DMS153 treated with DMSO at 0.1 percent for 48 hours (cell line): ENCODE measurements around the gene H6PD.
A peak's percentile ranks its signal among the peaks of the same experiment; 100 is the strongest.

Experiments
- DNase-seq: peaks from one replicate; lab custom pipeline; 2025; ENCODE audit not compliant: unreplicated experiment; lab: John Stamatoyannopoulos, UW

The H6PD gene

DNA sequence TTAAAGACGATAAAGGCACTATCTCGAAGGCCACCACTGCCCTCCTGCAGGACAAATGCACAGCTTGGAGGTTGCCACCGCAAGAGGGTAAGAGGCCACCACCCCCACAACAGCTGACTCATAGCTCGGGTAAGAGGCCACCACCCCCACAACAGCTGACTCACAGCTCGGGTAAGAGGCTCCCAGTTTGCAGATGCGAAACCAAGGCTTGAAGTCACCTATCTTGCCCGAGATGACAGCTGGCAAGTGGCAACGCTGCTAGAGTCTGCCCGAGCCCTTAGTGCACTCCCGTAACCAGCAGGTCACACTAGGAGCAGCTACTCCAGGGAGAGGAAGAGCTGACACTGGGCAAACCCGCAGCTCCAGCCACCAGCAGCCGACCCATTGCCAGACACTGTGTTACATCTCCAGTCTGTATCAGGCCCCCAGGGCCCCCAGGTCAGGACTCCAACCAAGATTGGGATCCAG, 41.0 kb downstream of the H6PD start:
- DNase-seq, result no peak

DNA sequence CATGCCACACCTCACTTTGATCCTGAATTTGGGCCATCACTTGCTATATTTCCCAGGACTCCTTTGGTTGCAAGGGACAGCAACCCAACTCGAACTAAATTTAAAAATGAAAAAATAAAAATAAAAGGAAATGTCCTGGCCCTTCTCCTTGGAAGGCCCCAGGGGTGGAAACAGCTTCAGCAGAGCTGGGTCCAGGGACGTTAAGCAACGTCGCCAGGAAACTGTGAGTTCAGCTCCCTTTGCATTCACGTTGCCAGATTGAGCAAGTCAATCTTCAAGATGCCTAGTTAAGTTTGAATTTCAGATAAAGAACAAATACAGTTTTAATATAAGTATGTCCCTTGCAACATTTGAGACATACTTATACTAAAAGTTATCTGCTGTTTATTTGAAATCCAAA, 43.5 kb downstream of the H6PD start:
- no peak for DNase-seq

DNA sequence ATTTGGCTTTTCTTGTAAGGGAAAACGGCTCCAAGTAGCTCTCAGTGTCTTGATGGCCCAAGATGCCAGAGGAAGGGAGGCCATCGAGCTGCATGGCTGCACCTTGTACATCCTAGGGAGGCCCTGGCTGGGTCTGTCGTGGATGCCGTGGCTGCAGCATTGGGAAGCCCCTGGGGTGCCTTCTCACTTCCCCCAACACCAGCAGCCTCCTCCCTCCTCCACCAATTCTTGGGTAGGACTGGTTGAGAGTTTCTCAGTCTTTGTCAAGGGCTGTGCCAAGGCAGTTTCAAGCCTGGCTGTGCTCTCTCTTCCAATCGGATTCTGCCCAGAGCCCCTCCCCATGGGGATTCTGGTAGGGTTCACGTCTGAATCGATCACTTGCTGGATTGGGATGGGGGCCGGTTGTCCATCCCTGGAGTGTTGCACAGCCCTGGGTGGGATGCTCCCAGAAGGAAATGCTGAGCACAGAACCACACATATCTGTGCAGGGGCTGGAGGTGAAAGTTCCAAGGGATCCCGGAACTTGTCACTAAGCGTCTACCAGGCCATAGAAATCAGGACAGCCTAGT, 44.1 kb downstream of the H6PD start:
- DNase-seq, result no peak

DNA sequence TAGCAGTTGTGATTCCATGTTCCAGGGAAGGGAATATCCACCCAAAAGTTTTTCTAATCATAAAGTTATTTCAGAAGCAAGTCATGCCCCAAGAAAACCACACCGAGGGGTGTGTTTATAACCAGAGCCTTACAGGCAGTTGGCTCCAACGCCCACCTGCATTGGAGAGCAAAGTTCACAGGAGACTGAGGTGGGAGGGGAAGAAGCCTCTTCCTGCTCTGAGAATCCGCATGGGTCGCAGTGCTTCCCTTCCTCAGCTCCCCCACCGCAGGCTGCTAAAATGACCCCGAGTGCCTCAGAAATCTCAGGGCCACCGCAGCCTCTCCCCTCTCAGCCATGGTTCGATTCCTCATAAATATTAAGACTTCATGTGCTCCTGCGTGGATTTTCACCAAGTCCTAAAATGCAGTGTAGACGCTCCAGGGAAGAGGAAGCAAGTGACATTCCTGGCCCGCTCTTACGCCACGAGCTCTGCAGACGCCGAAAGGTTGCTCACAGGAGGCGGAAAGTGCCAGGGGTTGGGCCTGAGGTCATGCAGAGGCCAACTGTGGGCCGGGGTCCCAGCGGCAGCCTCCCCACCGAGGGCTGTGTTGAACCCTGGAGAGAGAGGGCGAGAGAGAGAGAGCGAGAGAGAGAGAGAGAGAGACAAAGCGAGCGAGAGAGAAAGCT, 44.7 kb downstream of the H6PD start:
- DNase-seq, result no peak

DNA sequence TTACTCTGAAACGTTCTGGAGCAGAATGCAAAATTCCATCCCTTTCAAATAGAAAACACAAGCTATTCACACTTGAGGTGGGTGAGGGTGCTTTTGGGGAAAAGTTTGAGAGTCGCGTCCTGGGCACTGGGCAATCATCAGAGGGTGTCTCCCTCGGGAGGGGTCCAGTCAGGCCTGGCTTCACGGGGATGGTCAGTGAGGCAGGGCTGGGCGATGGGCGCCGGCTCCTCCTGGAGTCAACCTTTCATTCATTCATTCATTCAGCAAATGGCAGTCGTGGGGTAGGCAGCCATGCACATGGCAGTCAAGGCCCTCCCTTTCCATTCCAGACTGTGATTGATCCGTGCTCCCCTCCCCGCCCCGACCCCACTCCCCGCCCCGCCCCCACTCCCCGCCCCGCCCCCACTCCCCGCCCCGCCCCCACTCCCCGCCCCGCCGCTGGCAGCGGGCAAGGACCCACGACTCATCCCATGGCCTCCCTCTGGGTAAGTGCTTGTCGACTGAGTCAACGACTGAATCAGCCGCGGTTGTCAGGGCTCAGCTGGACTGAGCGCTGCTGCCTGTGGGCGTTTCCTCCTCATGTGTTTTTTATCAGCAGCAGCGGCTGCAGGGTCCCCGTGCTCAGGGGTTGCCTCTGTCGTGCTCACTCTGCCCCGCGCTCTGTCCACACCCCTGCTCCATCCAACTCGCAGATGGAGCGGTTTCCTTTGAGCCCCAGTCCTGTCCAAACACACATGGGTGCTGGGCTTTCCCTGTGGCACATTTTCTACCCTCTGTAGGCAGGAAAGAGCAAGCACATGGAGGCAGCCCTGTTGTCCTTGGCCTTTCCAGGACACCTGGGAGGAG, 45.7 kb downstream of the H6PD start:
- no peak for DNase-seq

DNA sequence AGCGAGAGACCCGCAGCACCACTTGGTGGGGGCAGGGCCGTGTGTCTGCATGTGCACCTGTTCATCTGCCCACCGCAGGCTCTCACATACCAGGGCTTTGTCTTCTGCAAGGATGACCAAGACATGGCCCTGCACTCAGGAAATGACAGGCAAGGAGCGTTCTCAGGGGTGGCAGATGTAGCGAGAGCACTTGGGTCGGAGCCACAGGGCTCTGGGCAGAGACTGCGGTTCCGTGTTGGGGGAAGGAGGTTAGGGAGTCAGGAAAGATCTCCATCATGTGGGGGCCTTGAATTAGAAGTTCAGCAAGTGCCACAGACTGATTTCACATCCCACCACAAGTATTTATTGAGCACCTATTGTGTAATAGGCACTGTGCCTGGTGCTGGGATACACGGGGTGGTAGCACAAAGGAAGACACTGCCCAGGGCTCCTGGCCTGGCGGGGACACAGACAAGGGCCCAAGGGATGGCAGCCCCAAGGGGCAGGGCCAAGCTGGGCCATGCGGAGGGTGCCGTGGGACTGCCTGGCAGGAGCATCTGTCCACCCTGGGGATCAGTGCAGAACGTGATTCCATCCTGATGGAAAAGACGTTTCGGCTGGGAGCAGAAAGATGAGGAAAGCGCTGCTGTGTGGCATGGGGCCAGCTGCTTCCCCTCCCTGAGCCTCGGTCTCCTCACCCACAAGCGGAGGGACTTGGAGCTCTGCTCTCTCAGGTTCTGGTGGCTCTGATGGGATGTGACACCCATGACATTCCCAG, 46.7 kb downstream of the H6PD start:
- DNase-seq, result no peak

DNA sequence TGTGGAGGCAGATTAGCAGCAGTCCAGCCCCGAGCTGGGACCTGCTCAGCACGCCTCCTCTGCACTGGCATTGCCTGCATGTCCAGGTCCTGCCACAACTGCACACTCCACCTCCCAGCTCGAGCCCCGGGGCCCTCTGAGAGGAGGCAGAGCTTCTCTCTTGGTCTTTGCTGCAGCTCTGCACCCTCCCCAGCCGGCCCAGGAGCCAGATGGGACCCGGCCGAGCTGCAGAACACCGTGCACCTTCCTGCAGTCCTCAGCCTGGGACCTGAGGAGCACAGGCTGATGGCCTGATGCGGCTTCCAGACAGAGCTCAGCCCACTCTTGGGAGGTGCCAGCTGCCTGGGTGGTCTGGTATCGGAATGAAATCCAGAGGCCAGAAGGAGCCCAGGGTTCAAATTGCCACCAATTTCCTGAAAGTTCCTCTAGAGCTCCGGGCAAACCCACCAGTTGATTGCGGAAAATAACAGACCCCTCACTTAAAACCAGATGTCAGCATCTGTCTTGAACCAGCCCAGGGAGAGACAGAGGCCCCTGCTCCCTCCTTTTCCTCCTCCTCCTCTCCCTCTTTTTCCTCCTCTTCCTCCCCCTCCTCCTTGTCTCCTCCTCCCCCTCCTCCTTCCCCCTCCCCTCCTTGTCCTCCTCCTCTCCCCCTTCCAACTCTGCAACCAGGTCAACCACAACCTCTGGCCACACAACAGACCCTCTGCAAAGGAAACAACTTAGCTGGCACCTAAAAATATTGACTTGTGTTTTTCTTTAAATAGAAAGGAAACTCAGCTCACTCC, 47.5 kb downstream of the H6PD start:
- DNase-seq, result no peak

DNA sequence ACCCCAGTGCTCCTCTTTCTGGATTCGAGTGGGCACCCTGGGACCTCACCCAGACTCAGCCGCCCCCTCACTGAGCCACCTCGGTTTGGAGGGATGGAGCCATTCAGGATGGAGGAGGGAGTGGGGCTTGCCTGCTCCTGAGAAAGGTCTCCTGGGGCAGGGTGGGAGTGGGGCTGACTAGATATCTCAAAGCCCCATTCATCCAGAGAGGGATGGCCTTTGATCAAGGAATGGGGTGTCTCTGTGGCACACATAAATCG, 48.1 kb downstream of the H6PD start:
- DNase-seq, result no peak

DNA sequence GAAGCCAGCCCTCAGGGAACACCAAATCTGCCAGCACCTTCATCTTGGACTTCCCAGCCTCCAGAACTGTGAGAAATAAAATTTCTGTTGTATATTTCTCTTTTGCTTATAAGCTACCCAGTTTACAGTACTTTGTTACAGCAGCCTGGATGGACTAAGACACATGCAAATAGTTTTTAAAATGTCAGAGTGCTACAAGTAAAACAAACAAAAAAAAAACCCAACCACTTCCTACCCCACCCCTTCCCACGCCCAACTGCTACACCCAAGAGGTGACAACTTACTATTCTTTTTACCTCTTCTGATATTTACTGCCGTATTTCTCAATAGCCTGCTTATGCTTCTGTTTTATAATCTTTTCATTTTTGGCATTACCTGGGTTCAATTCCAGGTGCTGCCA, 49.5 kb downstream of the H6PD start:
- no peak for DNase-seq

DNA sequence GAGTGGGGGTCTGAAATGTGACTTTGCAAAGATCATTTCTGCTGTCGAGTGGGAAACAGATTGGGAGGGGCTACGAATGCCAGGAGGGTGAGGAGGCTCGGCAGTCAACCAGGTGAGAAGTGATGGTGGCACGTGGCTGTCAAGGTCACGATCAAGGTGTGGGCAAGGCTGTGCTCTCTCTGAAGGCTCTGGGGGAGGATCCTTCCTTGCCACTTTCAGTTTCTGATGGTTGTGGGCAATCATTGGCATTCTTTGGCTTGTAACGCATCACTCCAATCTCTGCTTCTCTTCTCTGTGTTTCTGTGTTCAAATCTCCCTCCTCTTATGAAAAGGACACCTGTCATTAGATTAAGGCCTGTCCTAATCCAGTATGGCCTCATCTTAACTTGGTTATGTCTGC, 52.0 kb downstream of the H6PD start:
- DNase-seq, result no peak

DNA sequence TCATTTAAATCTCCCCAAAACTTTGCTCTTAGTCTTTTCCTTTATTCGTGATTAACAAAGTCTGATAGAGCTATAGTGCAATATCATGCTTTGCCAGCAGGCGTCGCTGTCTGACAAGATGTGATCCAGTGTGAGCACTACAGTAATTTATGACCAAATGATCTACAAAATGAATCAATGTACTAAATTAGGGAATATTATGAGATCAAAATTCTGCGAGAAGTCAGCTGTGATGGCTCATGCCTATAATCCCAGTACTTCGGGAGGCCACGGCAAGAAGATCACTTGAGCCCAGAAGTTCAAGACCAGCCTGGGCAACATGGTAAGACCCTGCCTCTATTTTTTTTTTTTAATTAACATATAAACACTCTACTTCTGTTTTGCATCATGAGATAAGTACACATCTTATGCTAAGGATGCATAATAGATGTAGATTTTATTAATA, 54.5 kb downstream of the H6PD start:
- DNase-seq, result no peak

DNA sequence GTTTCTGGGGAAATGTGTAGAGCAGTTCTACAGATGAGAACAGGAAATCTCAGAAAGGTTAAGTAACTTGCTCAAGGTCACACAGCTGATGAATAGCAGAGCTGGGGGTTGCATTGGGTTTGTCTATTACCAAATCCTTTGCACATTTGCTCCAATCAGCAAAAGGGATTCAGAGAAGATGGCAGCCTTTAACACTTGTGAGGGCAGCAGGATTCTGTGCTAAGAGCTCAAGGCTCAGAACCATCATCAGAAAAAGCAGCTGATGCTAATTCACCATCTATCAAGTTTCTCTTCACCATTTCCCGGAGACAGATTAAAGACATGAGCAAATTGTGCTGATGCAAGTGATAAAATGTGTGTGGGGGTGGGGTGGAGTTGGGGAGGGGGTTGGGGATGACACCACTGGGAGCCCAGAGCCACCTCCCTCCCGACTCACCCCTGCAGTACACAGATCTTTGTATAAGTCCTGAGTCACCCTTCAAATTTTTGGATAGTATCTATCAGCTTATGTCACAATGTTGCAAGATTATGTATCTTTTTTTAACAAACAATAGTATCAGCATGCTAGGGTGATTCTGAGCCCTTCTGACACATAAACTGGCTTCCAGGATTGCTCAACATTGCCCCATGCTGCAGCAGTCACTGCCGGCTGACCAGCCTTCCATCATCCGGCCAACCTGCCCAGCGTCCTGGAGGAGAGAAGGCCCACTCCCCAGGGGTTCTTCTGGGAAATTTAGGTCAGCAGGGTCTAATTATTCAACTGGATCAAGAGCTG, 55.3 kb downstream of the H6PD start:
- no peak for DNase-seq

DNA sequence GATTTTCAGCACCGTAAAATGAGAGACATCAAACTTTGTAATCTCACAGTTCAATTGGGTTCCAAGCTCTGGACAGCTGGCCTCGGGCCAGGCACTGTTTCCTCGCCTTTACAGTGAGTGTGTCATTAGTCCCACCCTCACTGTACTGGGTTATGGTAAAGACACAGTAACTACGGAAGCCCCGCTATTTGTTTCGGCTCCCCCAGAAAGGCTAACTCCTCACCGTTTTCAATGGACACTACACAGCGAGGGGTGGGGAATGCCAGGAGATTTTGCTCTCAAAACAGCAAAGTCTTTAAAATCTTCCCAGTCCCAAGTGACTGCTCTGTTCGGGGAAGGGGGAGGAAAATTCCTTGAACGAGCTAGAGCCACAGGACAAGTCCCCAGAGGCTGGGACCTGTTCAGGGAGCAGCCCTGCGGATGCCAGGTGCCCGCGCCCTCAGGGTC, 57.4 kb downstream of the H6PD start:
- no peak for DNase-seq

DNA sequence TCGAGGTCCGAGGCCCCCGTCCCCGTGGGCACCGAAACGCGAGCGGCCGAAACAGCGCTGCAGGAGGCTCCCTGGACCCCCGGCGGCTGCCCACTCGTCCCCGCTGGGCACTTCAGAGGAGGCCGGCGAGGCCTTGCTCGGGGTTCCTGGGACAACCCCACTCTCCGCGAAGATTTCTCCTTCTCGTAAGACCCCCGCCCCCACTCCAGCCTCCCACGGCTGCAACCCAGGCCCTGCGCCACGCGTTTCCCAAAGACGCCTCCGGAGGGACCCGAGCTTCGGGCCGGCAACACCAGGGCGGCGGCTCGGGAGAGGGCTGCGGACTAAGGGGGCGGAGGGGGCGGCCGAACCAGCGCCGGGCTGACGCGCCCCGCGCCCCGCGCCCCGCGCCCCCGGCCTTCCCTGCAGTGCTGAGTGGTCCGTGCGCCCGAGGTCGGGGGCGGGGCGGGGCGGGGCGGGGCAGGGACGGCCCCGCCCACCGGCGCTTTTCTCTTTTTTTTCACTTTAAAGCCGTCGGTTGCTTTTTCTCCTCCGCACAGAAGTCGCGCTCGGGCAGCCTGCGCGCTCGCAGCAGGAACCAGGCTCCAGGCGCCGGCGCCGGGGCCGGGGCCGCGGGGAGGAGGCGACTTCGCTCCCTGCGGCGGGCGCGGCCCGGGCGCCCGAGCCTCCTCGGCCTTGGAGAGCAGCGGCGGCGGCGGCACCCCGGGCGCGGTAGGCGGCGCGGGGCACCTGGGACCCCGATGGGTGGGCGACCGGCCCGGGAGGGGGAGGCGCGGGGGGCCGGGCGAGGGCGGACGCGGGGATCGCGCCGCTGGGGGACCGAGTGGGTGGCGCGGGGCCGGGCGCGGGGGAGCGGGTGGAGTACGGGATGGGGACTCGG, 58.0 kb downstream of the H6PD start, which contains the start of gene SPSB1:
SPSB1 (plus strand) TSS at position 534 of the 880 bp plus-strand sequence. CDS start 62,998 bp downstream, outside the sequence.
- peak; percentile 42 for DNase-seq

DNA sequence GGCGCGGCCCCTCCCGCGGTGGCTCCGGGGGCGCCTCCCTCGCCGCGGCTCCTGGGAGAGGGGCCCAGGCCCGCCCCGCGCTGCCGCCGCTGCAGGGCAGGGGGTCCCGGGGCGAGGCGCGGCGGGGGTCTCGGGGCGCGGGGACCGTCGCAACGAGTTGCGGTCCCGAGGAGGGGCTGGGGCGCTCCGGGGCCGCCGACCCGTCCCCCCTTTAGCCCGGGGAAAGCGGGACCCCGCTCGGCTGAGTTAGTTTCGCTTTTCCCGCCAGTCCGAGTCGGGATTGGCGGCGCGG, 58.6 kb downstream of the H6PD start:
- no peak for DNase-seq

DNA sequence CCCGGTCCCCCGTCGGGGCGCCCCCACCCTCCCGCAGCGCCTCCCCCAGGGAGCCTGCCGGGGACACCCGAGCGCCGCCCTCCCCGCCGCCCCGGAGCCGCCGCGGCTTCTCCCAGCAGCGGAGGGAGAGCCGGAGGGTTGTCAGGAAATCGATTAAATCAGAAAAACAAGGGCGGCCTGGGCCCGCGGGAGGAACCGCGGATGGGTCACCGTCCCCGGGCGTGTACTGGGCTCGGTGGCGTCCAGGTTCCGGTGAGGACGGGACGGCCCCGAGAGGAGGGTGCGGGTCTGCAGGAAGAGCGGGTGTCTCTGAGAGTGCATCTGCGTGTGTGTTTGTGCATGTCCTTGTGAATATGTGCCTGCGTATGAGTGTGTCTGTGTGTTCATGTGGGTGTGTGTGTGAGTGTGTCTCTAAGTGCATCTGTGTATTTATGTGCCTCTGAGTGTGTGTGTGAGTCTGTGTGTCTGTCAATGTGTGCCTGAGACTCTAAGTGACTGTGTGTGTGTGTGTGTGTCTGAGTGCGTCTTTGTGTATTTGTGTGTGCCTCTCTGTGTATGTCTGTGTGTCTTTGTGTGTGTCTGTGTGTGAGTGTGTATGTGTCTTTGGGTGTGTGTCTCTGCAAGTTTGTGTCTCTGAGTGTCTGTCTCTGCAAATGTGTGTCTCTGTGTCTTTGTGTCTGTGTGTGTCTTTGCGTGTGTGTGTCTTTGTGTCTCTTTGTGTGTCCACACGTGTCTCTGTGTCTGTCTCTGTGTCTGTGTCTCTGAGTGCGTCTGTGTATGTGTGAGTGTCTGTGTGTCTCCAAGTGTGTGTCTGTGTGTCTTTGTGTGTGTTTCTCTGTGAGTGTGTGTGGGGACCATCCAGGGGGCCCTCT, 59.2 kb downstream of the H6PD start:
- no peak for DNase-seq

DNA sequence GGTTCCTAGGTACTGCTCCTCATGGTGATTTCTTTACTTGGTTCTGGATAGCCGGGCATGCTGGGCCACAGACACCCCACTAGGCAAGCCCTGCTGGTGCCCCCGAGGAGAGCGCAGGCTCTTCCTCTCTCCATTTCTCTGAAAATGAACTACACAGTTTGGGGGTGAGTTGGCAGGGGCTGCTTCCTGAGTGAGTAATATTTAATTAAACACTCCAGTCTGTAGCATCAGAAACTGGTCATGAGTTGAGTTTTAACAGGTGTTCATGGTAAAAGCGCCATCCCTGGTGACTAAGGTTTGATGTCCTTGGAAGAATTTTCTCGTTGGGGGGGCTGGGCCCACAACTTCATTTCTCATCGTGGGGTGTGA, 59.8 kb downstream of the H6PD start:
- no peak for DNase-seq

DNA sequence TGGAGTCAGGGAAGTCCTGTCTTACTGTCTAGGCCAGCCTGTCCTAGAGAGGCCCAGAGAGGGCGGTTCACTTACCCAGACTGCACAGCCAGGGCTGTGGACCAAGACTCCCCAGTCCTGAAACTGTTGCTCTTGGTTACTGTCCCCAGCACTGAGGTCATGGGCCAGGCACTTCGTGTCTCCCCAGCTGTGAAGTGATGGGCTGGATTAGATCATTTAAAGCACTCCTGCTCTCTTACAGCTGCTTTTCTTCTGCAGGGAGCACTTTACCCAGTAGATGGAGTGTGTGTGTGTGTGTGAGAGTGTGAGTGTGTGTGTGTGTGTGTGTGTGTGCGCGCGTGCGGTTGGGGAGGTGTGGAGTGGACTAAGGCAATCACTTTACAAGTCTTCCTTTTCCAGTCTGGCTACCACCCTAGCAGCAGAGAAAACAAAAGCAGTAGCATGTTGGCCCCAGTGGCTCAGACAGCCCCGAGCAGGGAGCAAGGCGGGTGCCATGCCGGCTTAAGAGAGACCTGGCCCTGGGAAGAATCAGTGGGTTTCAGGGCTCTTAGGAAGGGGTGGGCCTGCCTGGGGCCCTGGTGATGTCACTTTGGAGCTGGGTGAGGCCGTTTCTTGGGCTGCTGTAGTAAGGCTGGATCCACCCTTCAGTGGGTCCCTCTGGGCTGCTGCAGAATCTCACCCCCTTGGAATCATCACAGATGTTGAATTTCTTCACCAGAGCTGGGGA, 60.5 kb downstream of the H6PD start:
- DNase-seq, result no peak
